GM12801 (cell line): Measurements from ENCODE around the gene MXI1.

ENCODE experiments used
- CTCF ChIP-seq: IDR thresholded peaks from one replicate; pipeline ENCODE4 v1.5.1; 2011; ENCODE audit warnings: control low read depth; ENCODE audit not compliant: insufficient read length; ENCODE audit errors: extremely low read depth

MXI1 gene

GRCh38 chr10:110239892-110240291 lies 32.5 kb downstream of the MXI1 start:
- no peak for TF ChIP-seq CTCF

GRCh38 chr10:110241407-110241806 lies 34.0 kb downstream of the MXI1 start:
- no peak for TF ChIP-seq CTCF

GRCh38 chr10:110241841-110242240 lies 34.4 kb downstream of the MXI1 start:
- no peak for TF ChIP-seq CTCF

- no peak for TF ChIP-seq CTCF
Observed at GRCh38 chr10:110242511-110242910, 35.1 kb downstream of the MXI1 start.

- no peak for TF ChIP-seq CTCF
Observed at GRCh38 chr10:110244550-110244949, 37.1 kb downstream of the MXI1 start.

GRCh38 chr10:110252151-110252550 lies 44.7 kb downstream of the MXI1 start:
- TF ChIP-seq CTCF = no peak

- TF ChIP-seq CTCF = no peak
Observed at GRCh38 chr10:110254467-110254866, 47.1 kb downstream of the MXI1 start.

GRCh38 chr10:110258542-110258941 lies 51.1 kb downstream of the MXI1 start:
- TF ChIP-seq CTCF = no peak
